Stimulated activated effector memory CD8-positive, alpha-beta T cell treated with anti-CD3 and anti-CD28 coated beads, Interleukin-12 subunit alpha, Interleukin-12 subunit beta, amount 100 ng/mL, for 72 hours (primary cell): ENCODE data around the gene SLMAP.

Experiments
- ATAC-seq: fragments of 150-1000 bp; cut with Tn5 transposase; 2 replicates; pipeline ENCODE4 v1.10.0; 2021
- DNase-seq, 2 donors: peaks; one replicate each; pipeline ENCODE4 v3.0.0; 2021 to 2022; ENCODE audit warnings: low spot score in 2 of 2
- H3K27ac Mint-ChIP-seq: one replicate; pipeline ENCODE4 v1.8.0; 2022; ENCODE audit warnings: mild to moderate bottlenecking, mixed read lengths
- H3K36me3 Mint-ChIP-seq: one replicate; pipeline ENCODE4 v1.8.0; 2022; ENCODE audit warnings: mild to moderate bottlenecking, mixed read lengths
- H3K4me1 Mint-ChIP-seq: one replicate; pipeline ENCODE4 v1.8.0; 2022; ENCODE audit warnings: mixed read lengths
- H3K4me3 Mint-ChIP-seq: one replicate; pipeline ENCODE4 v1.8.0; 2022; ENCODE audit warnings: mild to moderate bottlenecking, mixed read lengths
- H3K9me3 Mint-ChIP-seq: one replicate; pipeline ENCODE4 v1.8.0; 2022; ENCODE audit warnings: mixed read lengths

Gene SLMAP

DNA sequence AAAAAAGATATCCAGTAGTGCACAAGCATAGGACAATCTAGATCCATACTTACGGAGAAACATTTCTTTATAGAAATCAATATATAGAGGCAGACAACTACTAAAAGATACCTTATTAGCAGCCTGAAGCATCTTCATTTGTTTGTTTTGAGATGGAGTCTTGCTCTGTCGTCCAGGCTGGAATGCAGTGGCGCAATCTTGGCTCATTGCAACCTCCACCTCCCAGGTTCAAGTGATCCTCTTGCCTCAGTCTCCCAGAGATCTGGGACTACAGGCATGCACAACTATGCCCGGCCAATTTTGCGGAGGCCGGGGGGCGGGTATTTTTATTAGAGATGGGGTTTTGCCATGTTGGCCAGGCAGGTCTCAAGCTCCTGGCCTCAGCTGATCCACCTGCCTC lies 18.3 kb upstream of the SLMAP start:
- Mint-ChIP-seq H3K27ac (no peak overlapping the region), H3K4me3 (no peak overlapping the region), H3K9me3 (no peaks in the 10 kb centered on the region), H3K4me1 (no peaks in the 10 kb centered on the region), H3K36me3 (no peaks in the 10 kb centered on the region)
- DNase-seq: no peak
- no peak for ATAC-seq

DNA sequence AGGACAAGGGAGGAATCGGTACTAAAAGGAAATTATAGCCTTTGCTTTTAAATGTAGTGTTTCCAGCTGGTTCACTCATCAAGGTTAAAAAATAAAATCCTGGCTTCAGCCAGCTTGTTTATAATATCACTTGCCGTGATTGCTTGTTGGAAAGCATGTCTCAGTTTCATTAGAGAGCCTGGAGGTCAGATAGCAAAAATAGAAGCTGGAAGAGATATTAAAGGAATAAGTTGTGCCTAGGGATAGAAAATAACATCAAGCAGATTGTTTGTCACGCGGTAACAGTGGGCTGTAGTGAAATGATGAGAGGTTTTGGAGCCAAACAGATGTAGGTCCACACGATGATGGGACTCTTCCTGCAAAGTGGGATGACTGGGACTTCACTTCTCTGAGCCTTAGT lies 17.7 kb upstream of the SLMAP start:
- Mint-ChIP-seq H3K4me3 (no peak overlapping the region), H3K36me3 (no peaks in the 10 kb centered on the region), H3K4me1 (no peaks in the 10 kb centered on the region), H3K27ac (no peak overlapping the region), H3K9me3 (no peaks in the 10 kb centered on the region)
- DNase-seq (no peak), ATAC-seq (no peak)

DNA sequence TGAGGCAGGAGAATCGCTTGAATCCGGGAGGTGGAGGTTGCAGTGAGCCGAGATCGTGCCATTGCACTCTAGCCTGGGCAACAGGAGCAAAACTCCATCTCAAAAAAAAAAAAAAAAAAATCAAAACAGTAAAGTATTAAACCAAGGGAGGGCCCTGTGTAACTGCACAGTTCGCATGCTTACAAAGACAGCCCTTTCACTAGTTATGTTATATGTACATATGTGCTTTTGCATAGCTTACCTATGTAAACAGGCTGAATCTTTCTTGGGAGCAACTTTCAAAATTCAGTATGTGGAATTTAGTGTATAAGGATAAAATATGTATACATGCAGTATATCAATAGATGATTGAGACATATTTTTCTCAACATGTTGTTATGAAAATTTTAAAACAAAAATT lies 16.1 kb upstream of the SLMAP start:
- Mint-ChIP-seq H3K36me3 (no peaks in the 10 kb centered on the region), H3K4me3 (no peak overlapping the region), H3K4me1 (no peaks in the 10 kb centered on the region), H3K27ac (no peak overlapping the region), H3K9me3 (no peaks in the 10 kb centered on the region)
- no peak for ATAC-seq
- DNase-seq: no peak

- no peak for ATAC-seq
- DNase-seq: no peak
- no peak overlapping the region for H3K4me3 Mint-ChIP-seq
- H3K9me3 Mint-ChIP-seq: no peaks in the 10 kb centered on the region
- H3K4me1 Mint-ChIP-seq: no peaks in the 10 kb centered on the region
- no peak overlapping the region for H3K27ac Mint-ChIP-seq
- H3K36me3 Mint-ChIP-seq: no peaks in the 10 kb centered on the region
These were observed 12.6 kb upstream of the SLMAP start for GRCh38 chr3:57743496-57743895.

DNA sequence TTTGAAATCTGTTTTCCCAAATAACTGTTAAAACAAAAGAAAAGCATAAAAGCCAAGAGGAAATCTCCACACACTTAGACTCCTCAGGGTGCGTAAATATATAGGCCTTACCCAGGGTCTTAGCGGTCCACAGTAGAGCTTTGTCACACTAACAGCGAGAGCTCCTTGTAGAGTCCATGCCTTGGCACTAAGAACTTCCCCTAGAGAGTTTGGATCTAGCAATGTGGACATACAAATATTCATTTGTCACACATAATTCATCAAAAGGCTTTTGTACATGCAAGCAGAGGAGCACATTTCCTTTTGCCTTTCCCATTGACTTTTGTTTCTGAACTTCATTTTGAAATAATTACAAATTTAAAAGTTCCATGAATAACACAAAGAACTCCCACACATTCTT lies 11.0 kb upstream of the SLMAP start:
- DNase-seq (no peak), ATAC-seq (no peak)
- no peak overlapping the region for H3K4me3 Mint-ChIP-seq
- H3K36me3 Mint-ChIP-seq: no peaks in the 10 kb centered on the region
- H3K9me3 Mint-ChIP-seq: no peaks in the 10 kb centered on the region
- no peaks in the 10 kb centered on the region for H3K4me1 Mint-ChIP-seq
- no peak overlapping the region for H3K27ac Mint-ChIP-seq

GRCh38 chr3:57746156-57747010 lies 9.7 kb upstream of the SLMAP start:
- Mint-ChIP-seq H3K4me3 (no peak overlapping the region), H3K9me3 (no peaks in the 10 kb centered on the region), H3K36me3 (no peaks in the 10 kb centered on the region), H3K4me1 (no peaks in the 10 kb centered on the region), H3K27ac (no peak overlapping the region)
- no peak for DNase-seq
- ATAC-seq: no peak

GRCh38 chr3:57749542-57749941 lies 6.6 kb upstream of the SLMAP start:
- no peaks in the 10 kb centered on the region for H3K36me3 Mint-ChIP-seq
- DNase-seq: no peak
- H3K9me3 Mint-ChIP-seq: no peaks in the 10 kb centered on the region
- ATAC-seq: no peak
- no peak overlapping the region for H3K4me3 Mint-ChIP-seq
- no peak overlapping the region for H3K27ac Mint-ChIP-seq
- no peaks in the 10 kb centered on the region for H3K4me1 Mint-ChIP-seq

DNA sequence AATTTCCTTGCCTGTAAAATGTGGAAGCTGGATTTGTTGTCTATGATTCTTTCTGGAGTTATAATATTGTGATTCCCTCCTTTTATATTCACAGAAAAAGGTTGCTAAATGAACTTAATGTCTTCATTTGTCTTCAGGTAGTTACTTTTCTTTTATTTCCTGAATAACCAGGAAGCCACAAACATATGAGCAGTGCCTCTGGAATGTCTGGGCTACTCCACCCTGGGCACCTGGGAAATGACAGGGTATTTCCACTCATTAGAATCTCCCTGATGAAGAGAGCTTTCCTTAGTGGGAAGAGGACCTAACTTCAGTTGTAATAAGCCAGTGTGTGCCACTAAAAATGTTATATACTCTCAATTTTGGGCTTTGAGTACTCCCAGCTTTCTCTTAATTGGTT lies 3.8 kb upstream of the SLMAP start:
- Mint-ChIP-seq H3K4me1 (peaks cover 3% of the 10 kb centered on the region), H3K27ac (no peak overlapping the region), H3K36me3 (peaks cover 11% of the 10 kb centered on the region), H3K4me3 (no peak overlapping the region), H3K9me3 (no peaks in the 10 kb centered on the region)
- ATAC-seq (no peak), DNase-seq (no peak)

DNA sequence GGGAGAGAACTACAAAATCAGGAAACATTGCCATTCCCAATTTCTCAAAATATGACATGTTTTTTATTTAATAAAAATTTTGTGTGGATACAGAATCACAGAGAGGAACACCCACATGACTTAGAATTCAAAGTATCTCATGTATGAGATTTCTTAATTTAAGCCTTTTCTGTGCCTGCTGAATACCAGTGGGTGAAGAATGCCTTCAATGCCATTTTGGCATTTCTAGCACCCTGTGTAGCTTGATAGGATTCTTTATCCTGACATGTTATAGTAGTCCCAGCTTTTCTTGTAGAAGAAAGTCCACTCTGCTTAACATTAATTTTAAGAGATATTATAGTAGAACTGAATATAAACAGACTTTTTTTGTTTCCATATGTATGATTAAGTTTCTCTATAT lies 3.1 kb upstream of the SLMAP start:
- ATAC-seq (no peak), DNase-seq (no peak)
- Mint-ChIP-seq H3K4me3 (no peak overlapping the region), H3K9me3 (no peaks in the 10 kb centered on the region), H3K27ac (no peak overlapping the region), H3K4me1 (peaks cover 10% of the 10 kb centered on the region), H3K36me3 (peaks cover 18% of the 10 kb centered on the region)

DNA sequence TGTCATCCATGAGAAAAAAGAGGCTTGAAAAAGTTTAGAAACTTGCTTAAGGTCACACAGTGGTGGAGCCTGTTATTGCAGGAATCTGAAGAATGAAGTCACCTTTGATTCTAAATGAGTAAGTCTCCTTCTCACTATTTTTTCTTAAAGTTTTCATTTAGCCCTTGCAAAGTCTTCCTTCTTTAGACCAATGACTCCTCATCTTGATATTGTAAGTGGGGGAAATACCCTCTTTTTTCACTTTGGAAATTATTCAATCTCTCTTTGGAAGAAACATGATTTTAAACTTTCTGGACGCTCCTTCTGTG lies 787 bp upstream of the SLMAP start:
- Mint-ChIP-seq H3K4me1 (peaks cover 11% of the 10 kb centered on the region), H3K36me3 (peaks cover 41% of the 10 kb centered on the region), H3K27ac (peak overlapping the region; percentile 96), H3K9me3 (no peaks in the 10 kb centered on the region), H3K4me3 (peak overlapping the region; percentile 87)
- ATAC-seq (peak; percentile 20), DNase-seq (no peak)

DNA sequence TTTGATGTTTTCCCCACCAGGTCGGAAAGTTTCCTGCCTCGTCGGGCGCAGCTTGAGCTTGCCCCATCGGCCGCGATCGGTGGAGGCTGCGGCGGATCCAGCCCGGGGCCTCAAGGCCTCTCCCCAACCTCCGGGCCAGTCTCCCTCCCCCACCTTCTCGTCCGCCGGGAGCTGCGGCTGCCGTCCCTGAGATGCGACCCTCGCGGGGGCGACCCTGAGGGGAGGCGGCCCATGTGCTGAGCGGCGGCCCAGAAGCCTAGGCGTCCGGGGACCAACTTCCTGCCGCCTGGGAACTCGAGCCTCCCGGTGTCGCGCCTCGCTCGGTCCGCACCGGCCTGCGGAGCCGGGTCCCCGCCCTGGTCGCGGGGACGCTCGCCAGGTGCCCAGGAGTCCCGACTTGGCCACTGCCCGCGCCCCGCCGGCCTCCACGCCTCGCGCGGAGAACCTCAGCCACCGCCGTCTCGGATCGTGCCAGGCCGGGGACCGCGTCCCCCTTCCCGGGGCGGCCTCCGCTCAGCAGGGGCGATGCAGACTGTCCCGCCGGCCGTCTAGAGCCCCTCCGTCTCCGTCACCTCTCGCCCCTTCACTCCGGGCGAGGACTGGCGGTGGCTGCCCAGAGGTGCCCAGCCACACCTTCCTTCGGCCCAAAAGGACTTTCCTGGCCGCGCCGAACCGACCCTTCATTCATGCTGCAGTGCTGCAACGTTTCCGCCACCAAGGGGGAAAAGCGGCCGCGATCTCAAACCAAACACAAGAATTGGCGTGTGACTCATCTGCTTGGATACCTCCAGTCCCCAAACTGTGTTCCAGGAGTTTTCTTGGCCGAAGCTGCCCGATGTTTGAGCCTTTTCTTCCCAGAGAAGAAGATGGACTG lies 656 bp downstream of the SLMAP start:
- H3K36me3 Mint-ChIP-seq: peaks cover 56% of the 10 kb centered on the region
- H3K27ac Mint-ChIP-seq: peak overlapping the region; percentile 96
- H3K4me1 Mint-ChIP-seq: peaks cover 11% of the 10 kb centered on the region
- H3K4me3 Mint-ChIP-seq: peak overlapping the region; percentile 87
- H3K9me3 Mint-ChIP-seq: no peaks in the 10 kb centered on the region
- ATAC-seq (peak; percentile 50), DNase-seq (peak; percentile 18 to 69)

- Mint-ChIP-seq H3K4me1 (peaks cover 18% of the 10 kb centered on the region), H3K27ac (peak overlapping the region; percentile 96), H3K36me3 (peaks cover 66% of the 10 kb centered on the region), H3K9me3 (no peaks in the 10 kb centered on the region), H3K4me3 (peak overlapping the region; percentile 87)
- no peak for ATAC-seq
- DNase-seq: no peak
These were observed 1.7 kb downstream of the SLMAP start for GRCh38 chr3:57757642-57758297.

DNA sequence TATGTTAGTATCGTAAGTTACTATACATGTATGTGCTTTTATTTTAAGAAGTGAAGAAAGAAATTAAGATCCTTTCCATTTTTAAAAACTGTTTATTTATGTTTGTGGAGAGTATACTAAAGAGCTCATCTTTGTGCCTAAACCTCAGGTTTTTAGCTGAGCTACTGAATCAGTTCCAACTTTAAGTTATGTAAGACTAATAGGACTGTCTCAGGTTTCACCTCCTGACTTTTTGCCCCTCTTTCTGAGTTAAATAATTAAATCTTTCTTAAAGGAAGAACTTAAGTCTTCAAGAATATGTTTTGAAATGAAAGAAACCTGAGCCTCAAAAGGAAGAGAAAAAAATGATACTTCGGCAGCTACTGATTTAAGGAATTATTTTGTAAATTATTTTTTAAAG lies 2.6 kb downstream of the SLMAP start:
- peaks cover 27% of the 10 kb centered on the region for H3K4me1 Mint-ChIP-seq
- DNase-seq (no peak), ATAC-seq (no peak)
- H3K9me3 Mint-ChIP-seq: no peaks in the 10 kb centered on the region
- H3K27ac Mint-ChIP-seq: no peak overlapping the region
- peak overlapping the region; percentile 87 for H3K4me3 Mint-ChIP-seq
- H3K36me3 Mint-ChIP-seq: peaks cover 73% of the 10 kb centered on the region

DNA sequence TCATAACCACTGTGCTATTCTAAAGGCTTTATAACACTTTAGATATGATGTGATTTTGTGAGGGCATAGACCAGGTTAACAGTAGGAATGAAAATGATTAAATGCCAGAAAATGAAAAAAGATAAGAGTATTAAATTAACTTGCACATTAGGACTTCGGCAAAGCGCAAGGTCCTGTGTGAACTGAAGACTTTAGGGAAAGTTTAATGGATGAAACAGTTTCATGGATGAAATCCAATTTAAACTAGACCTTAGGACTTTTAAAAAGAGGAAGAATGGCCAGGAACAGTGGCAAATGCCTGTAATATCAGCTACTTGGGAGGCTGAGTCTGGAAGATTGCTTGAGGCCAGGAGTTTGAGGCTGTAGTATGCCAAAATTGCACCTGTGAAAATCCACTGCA lies 8.7 kb downstream of the SLMAP start:
- no peak overlapping the region for H3K27ac Mint-ChIP-seq
- no peak for DNase-seq
- H3K36me3 Mint-ChIP-seq: peaks cover 64% of the 10 kb centered on the region
- H3K4me3 Mint-ChIP-seq: no peak overlapping the region
- no peak for ATAC-seq
- H3K9me3 Mint-ChIP-seq: no peaks in the 10 kb centered on the region
- H3K4me1 Mint-ChIP-seq: peaks cover 37% of the 10 kb centered on the region

GRCh38 chr3:57768595-57768994 lies 12.5 kb downstream of the SLMAP start:
- H3K4me1 Mint-ChIP-seq: peaks cover 38% of the 10 kb centered on the region
- peaks cover 27% of the 10 kb centered on the region for H3K36me3 Mint-ChIP-seq
- ATAC-seq (no peak), DNase-seq (no peak)
- no peak overlapping the region for H3K27ac Mint-ChIP-seq
- H3K9me3 Mint-ChIP-seq: no peaks in the 10 kb centered on the region
- H3K4me3 Mint-ChIP-seq: no peak overlapping the region
